ENCODE results near the gene GABRR3.

Gene GABRR3

DNA sequence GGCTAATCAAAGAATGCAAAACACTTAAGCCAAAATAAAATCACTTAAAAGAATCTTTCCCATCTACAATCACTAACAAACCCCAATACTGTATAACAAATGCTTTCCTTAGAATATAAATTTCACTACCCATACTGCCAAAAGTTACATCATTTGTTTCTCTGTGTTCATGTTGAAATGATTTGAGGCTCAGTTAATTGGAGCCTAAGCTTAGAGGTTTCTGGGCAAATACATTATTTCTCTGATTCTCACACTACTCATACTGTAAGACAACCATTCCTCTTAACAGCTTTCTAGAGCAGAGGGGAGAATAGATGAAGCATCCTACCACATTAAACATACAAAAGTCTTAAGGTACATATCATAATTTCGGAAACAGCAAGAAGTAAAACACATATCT lies 65.0 kb downstream of the GABRR3 start:
- POLR2A ChIA-PET = interaction anchor here (0.5 kb wide), 1 partner anchor 44 kb away, joined by 3 read pairs; no protein-coding TSS in a partner anchor
- no peak for DNase-seq (ENCODE audit: low read depth, low spot score)
- TF ChIP-seq, protein P1, sequence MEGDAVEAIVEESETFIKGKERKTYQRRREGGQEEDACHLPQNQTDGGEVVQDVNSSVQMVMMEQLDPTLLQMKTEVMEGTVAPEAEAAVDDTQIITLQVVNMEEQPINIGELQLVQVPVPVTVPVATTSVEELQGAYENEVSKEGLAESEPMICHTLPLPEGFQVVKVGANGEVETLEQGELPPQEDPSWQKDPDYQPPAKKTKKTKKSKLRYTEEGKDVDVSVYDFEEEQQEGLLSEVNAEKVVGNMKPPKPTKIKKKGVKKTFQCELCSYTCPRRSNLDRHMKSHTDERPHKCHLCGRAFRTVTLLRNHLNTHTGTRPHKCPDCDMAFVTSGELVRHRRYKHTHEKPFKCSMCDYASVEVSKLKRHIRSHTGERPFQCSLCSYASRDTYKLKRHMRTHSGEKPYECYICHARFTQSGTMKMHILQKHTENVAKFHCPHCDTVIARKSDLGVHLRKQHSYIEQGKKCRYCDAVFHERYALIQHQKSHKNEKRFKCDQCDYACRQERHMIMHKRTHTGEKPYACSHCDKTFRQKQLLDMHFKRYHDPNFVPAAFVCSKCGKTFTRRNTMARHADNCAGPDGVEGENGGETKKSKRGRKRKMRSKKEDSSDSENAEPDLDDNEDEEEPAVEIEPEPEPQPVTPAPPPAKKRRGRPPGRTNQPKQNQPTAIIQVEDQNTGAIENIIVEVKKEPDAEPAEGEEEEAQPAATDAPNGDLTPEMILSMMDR (IDR thresholded peaks at IDR 0.05; ENCODE audit: insufficient read depth, low read length, missing control alignments) = no peak
- no peak overlapping the region for H3K4me3 ChIP-seq (ENCODE audit: low read depth, low read length)
- CTCF ChIA-PET = interaction anchor here (1.6 to 2.1 kb wide), 3 partner anchors 16 to 146 kb away, joined by 3 to 6 read pairs (median 3); no protein-coding TSS in a partner anchor

DNA sequence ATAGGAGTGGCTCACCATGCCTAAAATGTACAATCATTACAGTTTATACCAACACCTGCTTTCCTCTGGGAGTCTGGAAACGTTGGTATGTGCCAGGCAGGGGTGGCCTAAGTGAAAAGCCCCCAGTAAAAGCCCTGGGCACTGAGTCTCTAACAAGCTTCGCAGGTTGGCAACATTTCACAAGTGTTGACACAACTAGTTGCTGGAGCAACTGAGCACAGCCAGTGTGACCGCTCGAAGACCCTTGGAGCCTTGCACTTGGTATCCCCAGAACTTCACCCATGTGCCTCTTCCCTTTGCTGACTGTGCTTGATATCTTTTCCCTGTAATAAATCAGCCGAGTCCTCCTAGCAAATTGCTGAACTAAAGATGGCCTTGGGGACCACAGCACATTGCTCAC lies 65.6 kb downstream of the GABRR3 start:
- no peak for DNase-seq (ENCODE audit: low read depth, low spot score)
- TF ChIP-seq, protein P1 (IDR thresholded peaks at IDR 0.05; ENCODE audit: insufficient read depth, low read length, missing control alignments) = no peak
- H3K4me3 ChIP-seq (ENCODE audit: low read depth, low read length) = no peak overlapping the region
- ChIA-PET POLR2A (no interaction called here), CTCF (interaction anchor here (1.7 to 2.1 kb wide), 2 partner anchors 54 to 146 kb away, joined by 3 to 6 read pairs; no protein-coding TSS in a partner anchor)

DNA sequence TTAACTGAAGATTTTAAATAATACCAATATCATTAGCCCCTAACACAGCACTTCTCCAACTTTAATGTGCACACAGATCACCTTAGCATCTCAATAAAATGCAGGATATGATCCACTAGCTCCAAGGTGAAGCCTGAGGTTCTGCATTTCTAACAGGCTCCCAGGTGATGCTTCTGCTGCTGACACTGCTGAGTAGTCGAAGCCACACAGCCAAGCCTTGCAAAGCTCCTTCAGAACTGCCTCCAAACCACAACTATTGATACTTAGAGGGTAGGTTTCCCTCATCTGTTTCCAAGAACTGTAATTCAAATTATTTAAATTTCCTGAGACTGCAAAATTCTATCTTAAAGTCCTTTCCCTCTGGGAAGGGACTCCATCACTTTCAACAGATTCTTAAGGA lies 66.7 kb downstream of the GABRR3 start:
- no peak for DNase-seq (ENCODE audit: low read depth, low spot score)
- ChIA-PET CTCF (interaction anchor here (0.8 kb wide), 1 partner anchor 55 kb away, joined by 3 read pairs; no protein-coding TSS in a partner anchor), POLR2A (no interaction called here)
- no peak overlapping the region for H3K4me3 ChIP-seq (ENCODE audit: low read depth, low read length)
- TF ChIP-seq, protein P1 (IDR thresholded peaks at IDR 0.05; ENCODE audit: insufficient read depth, low read length, missing control alignments) = no peak

DNA sequence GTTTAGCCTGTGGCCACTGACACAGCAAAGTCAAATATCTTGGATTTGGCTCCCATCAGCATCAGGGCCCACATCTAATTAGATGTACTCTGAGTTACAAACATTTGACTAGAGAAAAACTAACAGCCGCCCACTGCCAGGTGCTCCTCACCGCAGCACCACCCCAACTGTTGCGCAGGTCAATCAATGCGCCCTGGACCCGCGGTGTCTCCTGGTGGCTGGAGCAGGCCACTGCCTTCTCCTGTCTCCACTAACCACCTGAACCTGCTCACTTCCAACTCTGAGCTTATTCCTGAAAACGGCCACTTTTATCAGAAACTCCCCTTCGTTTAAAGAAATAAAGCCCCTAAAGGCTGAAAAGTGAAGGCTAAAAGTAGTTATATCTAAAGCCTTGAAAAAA lies 67.1 kb downstream of the GABRR3 start:
- H3K4me3 ChIP-seq (ENCODE audit: low read depth, low read length) = no peak overlapping the region
- TF ChIP-seq, protein P1 (IDR thresholded peaks at IDR 0.05; ENCODE audit: insufficient read depth, low read length, missing control alignments) = no peak
- no peak for DNase-seq (ENCODE audit: low read depth, low spot score)
- ChIA-PET CTCF (no interaction called here), POLR2A (no interaction called here)

DNA sequence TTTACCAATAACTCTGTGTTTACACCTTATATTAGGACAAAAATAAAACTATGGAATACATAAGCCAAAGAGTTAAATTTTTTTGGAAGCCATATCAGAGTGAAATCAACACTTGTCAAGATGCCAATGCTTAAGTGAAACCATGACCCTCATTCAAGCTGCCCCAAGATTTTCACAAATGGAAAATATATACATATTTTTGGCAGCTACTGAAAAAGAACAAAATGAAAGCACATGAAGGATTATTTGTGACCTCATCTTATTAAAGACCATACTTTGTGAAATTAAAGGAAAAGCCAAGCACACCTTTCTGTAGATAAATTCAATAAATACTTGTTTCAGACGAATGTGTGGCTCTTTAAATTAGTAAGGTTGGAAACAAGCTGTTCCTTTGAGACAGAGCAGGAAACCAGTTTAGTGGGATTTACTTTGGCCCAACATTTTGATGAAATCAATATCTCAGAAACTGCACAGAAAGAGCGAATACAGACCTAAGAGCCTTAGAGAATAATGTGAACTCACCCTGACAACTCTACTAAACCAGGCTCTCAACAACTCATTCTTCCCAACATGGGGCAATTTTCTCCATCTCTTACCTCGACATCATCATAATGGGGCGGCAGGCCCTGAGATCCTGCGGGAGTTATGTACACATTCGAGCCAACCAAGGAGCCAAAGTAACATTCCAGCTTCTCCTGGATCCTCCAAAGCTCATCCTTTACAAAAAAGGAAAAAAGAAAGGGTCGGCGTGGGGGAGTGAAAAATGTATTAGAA lies 73.9 kb downstream of the GABRR3 start:
- ChIA-PET POLR2A (no interaction called here), CTCF (no interaction called here)
- H3K4me3 ChIP-seq (ENCODE audit: low read depth, low read length) = no peak overlapping the region
- no peak for DNase-seq (ENCODE audit: low read depth, low spot score)
- TF ChIP-seq, protein P1 (IDR thresholded peaks at IDR 0.05; ENCODE audit: insufficient read depth, low read length, missing control alignments) = no peak

DNA sequence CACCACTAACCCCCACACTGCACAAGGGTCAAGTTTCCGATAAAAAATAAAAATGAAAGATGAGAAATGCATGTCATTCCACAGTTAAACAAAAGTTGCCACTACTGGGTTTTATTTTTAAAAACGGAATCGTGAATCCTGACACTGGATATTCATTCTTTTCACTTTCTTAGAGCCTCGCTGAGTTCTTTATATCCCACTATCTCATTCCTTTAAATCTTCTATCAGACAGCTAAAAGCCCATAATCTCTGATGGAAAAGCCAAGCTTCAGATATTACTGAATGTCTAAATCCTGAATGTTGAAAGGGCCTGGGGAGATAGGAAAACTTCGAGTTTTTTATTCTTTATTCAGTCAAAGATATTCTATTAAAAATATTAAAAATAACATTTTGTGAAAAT lies 74.6 kb downstream of the GABRR3 start:
- DNase-seq (ENCODE audit: low read depth, low spot score) = no peak
- H3K4me3 ChIP-seq (ENCODE audit: low read depth, low read length) = no peak overlapping the region
- TF ChIP-seq, protein P1 (IDR thresholded peaks at IDR 0.05; ENCODE audit: insufficient read depth, low read length, missing control alignments) = no peak
- POLR2A ChIA-PET = no interaction called here
- CTCF ChIA-PET = no interaction called here

Data from AG04449 (cell line).